Sigmoid colon (tissue), 4 donors: Measurements from ENCODE around the gene NUDT9.
"Not testable (repeated sequence)": the region's sequence is repeated elsewhere in the genome, so short reads cannot be mapped to it uniquely, and the experiment has no call there.

Source experiments
- CTCF ChIP-seq, 4 experiments: fragments of 450-650 bp in 3 of 4; fragments of 200-600 bp in 1 of 4; IDR thresholded peaks; one replicate each; pipeline ENCODE4 v1.5.1; 2016 to 2019; ENCODE audit warnings: antibody characterized with exemption in 4 of 4, mild to moderate bottlenecking in 3 of 4, moderate library complexity in 2 of 4
- POLR2A ChIP-seq, 2 donors: fragments of 450-650 bp; IDR thresholded peaks; one replicate each; pipeline ENCODE4 v1.6.1; 2016; ENCODE audit warnings: antibody characterized with exemption in 2 of 2, mild to moderate bottlenecking in 2 of 2, moderate library complexity in 2 of 2
- POLR2AphosphoS5 ChIP-seq, 4 donors: sonication (generic); formaldehyde crosslinking; IDR thresholded peaks; one replicate each; pipeline ENCODE4 v1.6.1; 2017; ENCODE audit warnings: antibody characterized with exemption in 4 of 4

GRCh38 chr4:87395073-87395472 is 27.3 kb upstream of the NUDT9 start:
- TF ChIP-seq CTCF, POLR2AphosphoS5, POLR2A (IDR thresholded peaks at IDR 0.05): not testable (repeated sequence)
